Measurements from ENCODE around the gene PLXDC2. TPM values are rescaled to one million over a fixed set of nuclear protein-coding genes. Genes with fewer than 3 reads are reported as not detected.

Gene PLXDC2
- total RNA-seq, 3 donors from 2014 or later (not counting 1 experiment from before 2014, with no cell fraction given): 16.9 to 22.9 (median 21.6) TPM

GRCh38 chr10:20065814-20066213, 249.6 kb downstream of the PLXDC2 start:
- Histone ChIP-seq H3K36me3 (ENCODE audit: control insufficient read depth, insufficient read depth, low read length) (no peaks in the 10 kb centered on the region), H3K9me3 (ENCODE audit: control insufficient read depth, insufficient read depth, low read length) (peaks cover 2% of the 10 kb centered on the region), H3K27ac (ENCODE audit: low read length) (no peak overlapping the region), H3K4me1 (ENCODE audit: control insufficient read depth, insufficient read depth, low read length) (no peaks in the 10 kb centered on the region), H3K27me3 (ENCODE audit: control insufficient read depth, insufficient read depth, low read length) (no peaks in the 10 kb centered on the region), H3K4me3 (ENCODE audit: low read length) (no peak overlapping the region)
- H3K27me3 Mint-ChIP-seq (ENCODE audit: low read depth in 2 of 2): no peaks in the 10 kb centered on the region
- DNase-seq (no peak), ATAC-seq (no peak)
- peaks cover 0 to 5% of the 10 kb centered on the region in 2 donors for H3K4me1 Mint-ChIP-seq
- no peaks in the 10 kb centered on the region for H3K36me3 Mint-ChIP-seq
- intact Hi-C loops (cut with micrococcal nuclease): no loop called here
- H3K27ac Mint-ChIP-seq: no peak overlapping the region
- 91% methylated on average over 6 of the region's 6 CpGs for whole genome bisulfite sequencing (ENCODE audit: insufficient coverage)
- H3K4me3 Mint-ChIP-seq: no peak overlapping the region
- no peaks in the 10 kb centered on the region for H3K9me3 Mint-ChIP-seq
- TF ChIP-seq CTCF (IDR thresholded peaks at IDR 0.05): no peak

GRCh38 chr10:20073167-20073566, 256.9 kb downstream of the PLXDC2 start:
- Mint-ChIP-seq H3K36me3 (no peaks in the 10 kb centered on the region), H3K27ac (no peak overlapping the region), H3K4me3 (no peak overlapping the region), H3K9me3 (peaks cover 0 to 3% of the 10 kb centered on the region in 2 donors), H3K4me1 (peaks cover 0 to 5% of the 10 kb centered on the region in 2 donors), H3K27me3 (ENCODE audit: low read depth in 2 of 2) (no peaks in the 10 kb centered on the region)
- Histone ChIP-seq H3K4me3 (ENCODE audit: low read length) (no peak overlapping the region), H3K36me3 (ENCODE audit: control insufficient read depth, insufficient read depth, low read length) (no peaks in the 10 kb centered on the region), H3K27ac (ENCODE audit: low read length) (no peak overlapping the region), H3K4me1 (ENCODE audit: control insufficient read depth, insufficient read depth, low read length) (no peaks in the 10 kb centered on the region), H3K9me3 (ENCODE audit: control insufficient read depth, insufficient read depth, low read length) (peaks cover 2% of the 10 kb centered on the region), H3K27me3 (ENCODE audit: control insufficient read depth, insufficient read depth, low read length) (no peaks in the 10 kb centered on the region)
- ATAC-seq (no peak), DNase-seq (no peak)
- WGBS (ENCODE audit: insufficient coverage): no CpG with 5 or more reads among the region's 2 CpGs
- no peak for TF ChIP-seq CTCF (IDR thresholded peaks at IDR 0.05)
- intact Hi-C loops (cut with micrococcal nuclease): no loop called here

GRCh38 chr10:20075713-20076112, 259.5 kb downstream of the PLXDC2 start:
- H3K27me3 Mint-ChIP-seq (ENCODE audit: low read depth in 2 of 2): no peaks in the 10 kb centered on the region
- H3K4me1 Mint-ChIP-seq: peaks cover 0 to 13% of the 10 kb centered on the region in 2 donors
- H3K27ac Mint-ChIP-seq: no peak overlapping the region

More at GRCh38 chr10:20075713-20076112, 259.5 kb downstream of the PLXDC2 start:
- no peak for ATAC-seq
- H3K27me3 ChIP-seq (ENCODE audit: control insufficient read depth, insufficient read depth, low read length): no peaks in the 10 kb centered on the region
- intact Hi-C loops (cut with micrococcal nuclease): no loop called here
- no peaks in the 10 kb centered on the region for H3K36me3 ChIP-seq (ENCODE audit: control insufficient read depth, insufficient read depth, low read length)
- TF ChIP-seq CTCF (IDR thresholded peaks at IDR 0.05): no peak
- Mint-ChIP-seq H3K36me3 (no peaks in the 10 kb centered on the region), H3K9me3 (peaks cover 0 to 3% of the 10 kb centered on the region in 2 donors), H3K4me3 (no peak overlapping the region)
- WGBS (ENCODE audit: insufficient coverage): 88% methylated on average over 1 of the region's 1 CpG
- H3K4me3 ChIP-seq (ENCODE audit: low read length): no peak overlapping the region
- H3K4me1 ChIP-seq (ENCODE audit: control insufficient read depth, insufficient read depth, low read length): no peaks in the 10 kb centered on the region
- no peak for DNase-seq
- H3K27ac ChIP-seq (ENCODE audit: low read length): no peak overlapping the region
- no peaks in the 10 kb centered on the region for H3K9me3 ChIP-seq (ENCODE audit: control insufficient read depth, insufficient read depth, low read length)

Measured in natural killer cell (primary cell).